ENCODE results near the gene PARD6B. TPM values are rescaled to one million over a fixed set of nuclear protein-coding genes. Genes with fewer than 3 reads are reported as not detected.

The PARD6B gene
- total and polyA plus RNA-seq, 7 donors, result 0.83 to 5.1 (median 1.8) TPM

DNA sequence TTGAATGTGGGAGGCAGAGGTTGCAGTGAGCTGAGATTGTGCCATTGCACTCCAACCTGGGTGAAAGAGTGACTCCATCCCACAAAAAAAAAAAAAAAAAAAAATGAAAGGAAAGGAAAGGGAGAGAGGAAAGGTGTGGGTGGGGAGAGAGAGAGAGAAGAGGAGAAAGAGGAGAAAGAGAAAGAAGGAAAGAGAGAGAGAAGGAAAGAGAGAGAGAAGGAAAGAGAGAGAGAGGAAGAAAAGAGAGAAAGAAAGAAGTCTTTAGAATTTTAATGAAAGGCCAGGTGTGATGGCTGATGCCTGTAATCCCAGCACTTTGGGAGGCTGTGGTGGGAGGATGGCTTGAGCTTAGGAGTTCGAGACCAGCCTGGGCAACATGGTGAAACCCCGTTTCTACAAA is 55.8 kb downstream of the PARD6B start:
- DNase-seq, result no peak
- no peak overlapping the region for H3K4me3 ChIP-seq
- intact Hi-C loops (cut with DNase I), result no loop called here
- TF ChIP-seq, protein P1, sequence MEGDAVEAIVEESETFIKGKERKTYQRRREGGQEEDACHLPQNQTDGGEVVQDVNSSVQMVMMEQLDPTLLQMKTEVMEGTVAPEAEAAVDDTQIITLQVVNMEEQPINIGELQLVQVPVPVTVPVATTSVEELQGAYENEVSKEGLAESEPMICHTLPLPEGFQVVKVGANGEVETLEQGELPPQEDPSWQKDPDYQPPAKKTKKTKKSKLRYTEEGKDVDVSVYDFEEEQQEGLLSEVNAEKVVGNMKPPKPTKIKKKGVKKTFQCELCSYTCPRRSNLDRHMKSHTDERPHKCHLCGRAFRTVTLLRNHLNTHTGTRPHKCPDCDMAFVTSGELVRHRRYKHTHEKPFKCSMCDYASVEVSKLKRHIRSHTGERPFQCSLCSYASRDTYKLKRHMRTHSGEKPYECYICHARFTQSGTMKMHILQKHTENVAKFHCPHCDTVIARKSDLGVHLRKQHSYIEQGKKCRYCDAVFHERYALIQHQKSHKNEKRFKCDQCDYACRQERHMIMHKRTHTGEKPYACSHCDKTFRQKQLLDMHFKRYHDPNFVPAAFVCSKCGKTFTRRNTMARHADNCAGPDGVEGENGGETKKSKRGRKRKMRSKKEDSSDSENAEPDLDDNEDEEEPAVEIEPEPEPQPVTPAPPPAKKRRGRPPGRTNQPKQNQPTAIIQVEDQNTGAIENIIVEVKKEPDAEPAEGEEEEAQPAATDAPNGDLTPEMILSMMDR (IDR thresholded peaks at IDR 0.05), result no peak
- TF ChIP-seq EP300 (IDR thresholded peaks at IDR 0.05) (no peak), POLR2A (IDR thresholded peaks at IDR 0.05) (no peak), POLR2AphosphoS5 (IDR thresholded peaks at IDR 0.05) (no peak)
- H3K4me1 ChIP-seq, result peaks cover 0 to 28% (median 20%) of the 10 kb centered on the region in 4 donors
- no peaks in the 10 kb centered on the region for H3K36me3 ChIP-seq
- no peaks in the 10 kb centered on the region for H3K27me3 ChIP-seq
- no peaks in the 10 kb centered on the region for H3K9me3 ChIP-seq
- WGBS, 2 donors, result 93 to 95% methylated on average over 2 of the region's 2 CpGs
- H3K27ac ChIP-seq, result no peak overlapping the region

DNA sequence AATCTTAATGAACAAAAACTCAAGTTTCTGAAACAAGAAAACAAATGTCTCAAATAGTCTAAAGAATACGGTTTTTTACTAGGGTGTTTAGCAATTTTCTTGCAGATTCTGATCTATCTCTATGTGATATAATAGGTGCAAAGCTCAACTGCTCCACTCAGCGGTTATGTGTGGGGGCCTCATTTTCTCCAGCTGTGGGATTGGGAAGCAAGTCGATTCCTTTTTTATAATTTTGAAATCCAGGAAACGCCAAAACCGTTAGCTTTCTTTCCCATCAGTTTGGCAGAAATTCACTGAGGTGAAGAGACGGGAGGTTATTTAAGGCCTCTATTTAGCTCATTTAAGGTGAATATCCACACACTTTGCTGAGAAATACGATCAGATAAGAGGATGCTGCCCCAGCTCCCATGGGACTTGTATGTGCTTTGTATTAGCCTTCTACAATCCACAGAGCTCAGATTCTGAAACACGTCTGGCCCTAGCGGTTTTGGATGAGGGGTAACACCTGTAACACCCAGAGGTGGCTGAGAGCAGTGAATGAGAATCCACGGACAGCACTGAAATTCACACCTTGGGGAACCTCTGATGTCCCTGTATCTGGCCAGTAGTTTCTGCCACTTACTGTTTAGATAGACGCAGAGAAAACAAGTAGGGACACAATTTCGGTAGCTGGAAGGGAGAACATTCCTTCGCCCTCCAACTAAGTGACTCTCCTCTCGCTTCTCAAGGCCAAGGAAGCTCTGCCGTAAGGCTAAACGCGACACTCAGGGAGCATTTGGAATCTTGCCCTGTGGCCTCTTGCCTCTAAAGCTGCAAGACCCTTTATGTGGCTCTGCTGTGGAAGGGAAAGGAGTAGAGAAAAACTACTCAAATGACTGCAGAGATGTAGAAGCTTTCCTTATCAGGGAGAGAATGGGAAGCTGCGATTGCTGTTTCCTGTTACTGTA is 56.9 kb downstream of the PARD6B start:
- no peaks in the 10 kb centered on the region for H3K27me3 ChIP-seq
- H3K27ac ChIP-seq, result peak overlapping the region in 3 of 4 donors; percentile 32 to 39 (median 34)
- H3K36me3 ChIP-seq, result no peaks in the 10 kb centered on the region
- WGBS, 2 donors, result 64 to 74% methylated on average over 18 of the region's 18 CpGs
- H3K9me3 ChIP-seq, result no peaks in the 10 kb centered on the region
- peak; percentile 69 for DNase-seq
- H3K4me1 ChIP-seq, result peaks cover 0 to 40% (median 31%) of the 10 kb centered on the region in 4 donors
- no peak overlapping the region for H3K4me3 ChIP-seq
- intact Hi-C loops (cut with DNase I), result no loop called here
- no peak for TF ChIP-seq EP300 (IDR thresholded peaks at IDR 0.05)
- TF ChIP-seq, protein P1 (IDR thresholded peaks at IDR 0.05), result no peak
- TF ChIP-seq POLR2A (IDR thresholded peaks at IDR 0.05), result no peak
- no peak for TF ChIP-seq POLR2AphosphoS5 (IDR thresholded peaks at IDR 0.05)

DNA sequence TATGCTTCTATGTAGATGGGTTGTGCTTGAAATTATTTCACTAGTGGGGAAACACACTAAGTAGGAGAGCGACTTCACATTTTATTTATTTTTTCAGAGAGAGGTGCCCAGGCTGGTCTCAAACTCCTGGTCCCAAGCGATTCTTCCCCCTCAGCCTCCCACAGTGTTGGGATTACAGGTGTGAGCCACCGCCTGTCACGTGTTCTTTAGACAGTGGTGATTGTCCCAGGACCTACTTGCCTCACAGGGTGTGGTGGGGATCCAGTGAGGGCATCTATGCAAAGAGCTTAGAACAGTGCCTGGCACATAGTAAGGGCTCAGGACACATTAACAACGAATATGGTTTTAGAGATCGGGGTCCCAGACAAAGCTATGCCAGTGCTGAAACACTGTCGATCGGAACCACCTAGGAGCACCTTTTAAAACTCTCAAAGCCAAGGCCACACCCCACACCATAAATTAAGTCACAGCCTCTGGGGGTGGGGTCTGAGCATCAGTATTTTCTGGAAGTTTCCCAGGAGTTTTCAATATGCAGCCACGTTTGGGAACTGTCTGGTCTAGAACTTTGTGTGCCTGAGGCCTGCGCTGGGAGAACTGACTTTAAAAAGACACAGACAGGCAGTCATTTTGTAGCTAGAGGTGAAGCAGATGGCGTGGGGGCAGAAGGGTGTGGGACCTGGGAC is 58.7 kb downstream of the PARD6B start:
- DNase-seq, result peak; percentile 56
- no peaks in the 10 kb centered on the region for H3K9me3 ChIP-seq
- peak overlapping the region; percentile 78 to 85 (median 82) for H3K27ac ChIP-seq
- WGBS, 2 donors, result 41 to 73% methylated on average over 11 of the region's 11 CpGs
- no peaks in the 10 kb centered on the region for H3K27me3 ChIP-seq
- H3K4me1 ChIP-seq, result peaks cover 0 to 53% (median 42%) of the 10 kb centered on the region in 4 donors
- TF ChIP-seq, protein P1 (IDR thresholded peaks at IDR 0.05), result no peak
- peak in 2 of 4 donors; percentile 83 to 86 for TF ChIP-seq EP300 (IDR thresholded peaks at IDR 0.05)
- peak in 2 of 4 donors; percentile 74 to 81 for TF ChIP-seq POLR2AphosphoS5 (IDR thresholded peaks at IDR 0.05)
- TF ChIP-seq POLR2A (IDR thresholded peaks at IDR 0.05), result no peak
- H3K4me3 ChIP-seq, result no peak overlapping the region
- H3K36me3 ChIP-seq, result no peaks in the 10 kb centered on the region
- intact Hi-C loops (cut with DNase I), result loop anchor here (10.0 kb wide), 1 partner anchor 515 kb away; no protein-coding TSS in a partner anchor

DNA sequence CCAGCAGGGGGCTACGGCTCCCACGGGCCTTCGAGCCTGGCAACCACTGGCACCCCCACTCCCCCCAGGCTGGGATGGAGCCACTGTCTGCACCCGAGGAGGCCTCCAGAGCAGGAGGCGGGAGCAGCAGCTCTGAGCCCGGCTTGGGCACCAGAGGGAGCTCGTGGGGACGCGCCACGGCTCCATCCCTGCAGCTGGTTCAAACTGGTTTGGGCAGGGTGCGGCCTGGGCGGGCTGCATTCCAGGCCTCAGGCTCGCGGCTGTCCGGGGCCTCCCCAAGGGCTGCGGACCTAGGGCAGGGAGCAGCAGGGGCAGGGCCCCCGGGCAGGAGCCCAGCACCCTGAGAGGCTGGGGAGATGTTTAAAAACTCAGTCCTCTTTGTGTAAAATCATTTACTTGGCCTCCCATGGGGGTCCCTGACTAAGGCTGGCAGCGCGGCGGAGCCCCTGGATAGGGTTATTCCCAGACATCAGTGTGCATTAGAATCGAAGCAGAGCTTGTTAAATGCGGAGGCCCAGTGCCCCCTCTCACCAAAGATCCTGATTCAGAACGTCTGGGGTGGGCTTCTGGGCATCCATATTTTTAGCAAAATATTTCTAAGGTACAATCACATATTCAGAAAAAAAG is 59.4 kb downstream of the PARD6B start:
- DNase-seq, result peak; percentile 94
- H3K27ac ChIP-seq, result peak overlapping the region; percentile 78 to 85 (median 82)

More for the DNA sequence above, 59.4 kb downstream of the PARD6B start:
- peak in 2 of 4 donors; percentile 46 to 72 for TF ChIP-seq POLR2AphosphoS5 (IDR thresholded peaks at IDR 0.05)
- peak in 1 of 4 donors; percentile 66 for TF ChIP-seq EP300 (IDR thresholded peaks at IDR 0.05)
- TF ChIP-seq POLR2A (IDR thresholded peaks at IDR 0.05), result no peak
- TF ChIP-seq, protein P1 (IDR thresholded peaks at IDR 0.05), result peak; percentile 50 to 80 (median 60)
- peak overlapping the region in 2 of 4 donors; percentile 22 to 28 for H3K4me3 ChIP-seq
- H3K9me3 ChIP-seq, result no peaks in the 10 kb centered on the region
- H3K36me3 ChIP-seq, result no peaks in the 10 kb centered on the region
- WGBS, 2 donors, result 7 to 13% methylated on average over 23 of the region's 23 CpGs
- peaks cover 0 to 57% (median 45%) of the 10 kb centered on the region in 4 donors for H3K4me1 ChIP-seq
- no peaks in the 10 kb centered on the region for H3K27me3 ChIP-seq
- intact Hi-C loops (cut with DNase I), result loop anchor here (10.0 kb wide), 1 partner anchor 514 kb away; no protein-coding TSS in a partner anchor

All from sigmoid colon (tissue), 7 donors.